Activated naive CD4-positive, alpha-beta T cell treated with anti-CD3 and anti-CD28 coated beads, Interleukin-2, amount 10 ng/mL, durations not matched to agents 7 days and 5 days (primary cell): Measurements from ENCODE around the gene CRACDL.
"Not testable (repeated sequence)": the region's sequence is repeated elsewhere in the genome, so short reads cannot be mapped to it uniquely, and the experiment has no call there.

Experiments
- CTCF ChIA-PET: fragments of 350-600 bp; sonication (Branson Sonifier 250); formaldehyde crosslinking; loops from one replicate; lab custom pipeline; 2021; ENCODE audit warnings: antibody characterized with exemption; lab: Charles Lee
- DNase-seq: peaks from one replicate; pipeline ENCODE4 v3.0.0-alpha.2; 2020
- H3K27ac Mint-ChIP-seq: one replicate; pipeline ENCODE4 v1.8.0; 2021; ENCODE audit warnings: mild to moderate bottlenecking, moderate library complexity, mixed read lengths
- H3K27me3 Mint-ChIP-seq: one replicate; pipeline ENCODE4 v1.8.0; 2021; ENCODE audit warnings: mild to moderate bottlenecking, mixed read lengths
- H3K36me3 Mint-ChIP-seq: one replicate; pipeline ENCODE4 v1.8.0; 2021; ENCODE audit warnings: mixed read lengths
- H3K4me1 Mint-ChIP-seq: one replicate; pipeline ENCODE4 v1.8.0; 2021; ENCODE audit warnings: mixed read lengths
- H3K4me3 Mint-ChIP-seq: one replicate; pipeline ENCODE4 v1.8.0; 2021; ENCODE audit warnings: mild to moderate bottlenecking, moderate library complexity, mixed read lengths
- H3K9me3 Mint-ChIP-seq: one replicate; pipeline ENCODE4 v1.8.0; 2021; ENCODE audit warnings: mixed read lengths

Gene CRACDL

DNA sequence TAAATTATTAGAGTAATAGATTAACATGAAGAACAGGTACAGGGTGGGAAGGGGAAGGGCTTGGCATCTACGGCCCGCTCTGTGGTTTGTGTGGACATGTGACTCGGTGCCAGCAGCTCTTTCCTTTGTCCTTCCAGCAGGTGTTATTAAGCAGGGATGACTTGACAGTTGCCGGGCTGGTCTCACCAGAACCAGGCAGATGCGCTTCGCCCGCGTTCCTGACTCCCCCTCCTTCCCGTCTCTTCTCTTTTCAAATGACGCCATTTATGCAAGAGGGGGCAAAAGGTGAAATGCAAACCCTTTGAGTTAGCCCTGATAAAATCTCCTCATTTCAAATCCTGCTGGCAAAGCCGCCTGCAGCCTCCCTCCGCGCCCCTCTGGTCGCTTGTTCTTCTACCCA lies 166.2 kb downstream of the CRACDL start:
- CTCF ChIA-PET, result interaction anchor here (5.6 kb wide), 1 partner anchor 39 kb away, joined by 38 read pairs; the partner anchor contains the start of gene MGAT4A
- Mint-ChIP-seq H3K27me3 (no peaks in the 10 kb centered on the region), H3K9me3 (no peaks in the 10 kb centered on the region), H3K27ac (peak overlapping the region; percentile 99), H3K4me1 (peaks cover 83% of the 10 kb centered on the region), H3K36me3 (peaks cover 22% of the 10 kb centered on the region), H3K4me3 (peak overlapping the region; percentile 86)
- peak; percentile 47 for DNase-seq

- peaks cover 24% of the 10 kb centered on the region for H3K36me3 Mint-ChIP-seq
- CTCF ChIA-PET, result interaction anchor here (5.6 kb wide), 1 partner anchor 38 kb away, joined by 38 read pairs; the partner anchor contains the start of gene MGAT4A
These were observed 166.9 kb downstream of the CRACDL start for GRCh38 chr2:98769114-98769476.

GRCh38 chr2:98768384-98769113 lies 167.5 kb downstream of the CRACDL start:
- Mint-ChIP-seq H3K4me3 (peak overlapping the region; percentile 31), H3K27ac (peak overlapping the region; percentile 70), H3K36me3 (peaks cover 24% of the 10 kb centered on the region), H3K9me3 (no peaks in the 10 kb centered on the region), H3K4me1 (peaks cover 86% of the 10 kb centered on the region), H3K27me3 (no peaks in the 10 kb centered on the region)
- CTCF ChIA-PET, result interaction anchor here (1.1 to 5.6 kb wide), 2 partner anchors 18 to 38 kb away, joined by 3 to 38 read pairs; partner anchors contain the start of gene MGAT4A
- no peak for DNase-seq

More at GRCh38 chr2:98769114-98769476, 166.9 kb downstream of the CRACDL start:
- H3K4me1 Mint-ChIP-seq, result peaks cover 86% of the 10 kb centered on the region
- DNase-seq, result no peak
- peak overlapping the region; percentile 31 for H3K4me3 Mint-ChIP-seq
- peak overlapping the region; percentile 70 for H3K27ac Mint-ChIP-seq
- no peaks in the 10 kb centered on the region for H3K27me3 Mint-ChIP-seq
- H3K9me3 Mint-ChIP-seq, result no peaks in the 10 kb centered on the region

GRCh38 chr2:98764499-98764898 lies 171.5 kb downstream of the CRACDL start:
- H3K4me1 Mint-ChIP-seq, result peaks cover 86% of the 10 kb centered on the region
- CTCF ChIA-PET, result no interaction called here
- H3K27ac Mint-ChIP-seq, result peak overlapping the region; percentile 4
- H3K4me3 Mint-ChIP-seq, result no peak overlapping the region
- H3K36me3 Mint-ChIP-seq, result peaks cover 37% of the 10 kb centered on the region
- DNase-seq, result no peak
- no peaks in the 10 kb centered on the region for H3K27me3 Mint-ChIP-seq
- no peaks in the 10 kb centered on the region for H3K9me3 Mint-ChIP-seq

GRCh38 chr2:98763209-98763951 lies 172.6 kb downstream of the CRACDL start:
- Mint-ChIP-seq H3K9me3 (no peaks in the 10 kb centered on the region), H3K27me3 (no peaks in the 10 kb centered on the region), H3K27ac (no peak overlapping the region), H3K4me3 (no peak overlapping the region), H3K4me1 (peaks cover 86% of the 10 kb centered on the region), H3K36me3 (peaks cover 34% of the 10 kb centered on the region)
- CTCF ChIA-PET, result no interaction called here
- no peak for DNase-seq

DNA sequence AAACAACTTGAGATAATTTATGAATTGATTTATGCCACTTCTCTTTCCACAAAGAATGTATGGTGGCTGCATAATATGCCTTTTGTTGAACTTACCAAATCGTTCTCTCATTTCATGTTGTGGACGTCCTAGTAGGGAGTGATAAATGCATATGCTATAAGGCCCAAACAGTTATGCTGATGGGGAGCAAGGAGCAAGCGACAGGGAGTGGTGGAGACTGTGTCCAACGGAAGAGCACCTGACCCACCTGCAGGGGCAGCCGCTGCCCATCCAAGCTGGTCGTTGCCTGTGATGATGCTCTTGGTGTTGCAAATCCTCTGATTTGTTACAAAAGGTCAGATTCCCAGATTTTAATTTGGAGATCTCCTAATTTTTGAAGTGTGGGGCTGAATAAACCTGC lies 174.1 kb downstream of the CRACDL start:
- Mint-ChIP-seq H3K4me3 (no peak overlapping the region), H3K27me3 (no peaks in the 10 kb centered on the region)

GRCh38 chr2:98761267-98761781 lies 174.7 kb downstream of the CRACDL start:
- no peaks in the 10 kb centered on the region for H3K9me3 Mint-ChIP-seq
- H3K4me3 Mint-ChIP-seq, result peak overlapping the region; percentile 8
- peaks cover 80% of the 10 kb centered on the region for H3K4me1 Mint-ChIP-seq
- no peaks in the 10 kb centered on the region for H3K27me3 Mint-ChIP-seq
- H3K27ac Mint-ChIP-seq, result peak overlapping the region; percentile 86
- peaks cover 25% of the 10 kb centered on the region for H3K36me3 Mint-ChIP-seq
- peak; percentile 76 for DNase-seq
- CTCF ChIA-PET, result no interaction called here

More for the DNA sequence above, 174.1 kb downstream of the CRACDL start:
- no peak for DNase-seq
- peaks cover 29% of the 10 kb centered on the region for H3K36me3 Mint-ChIP-seq
- H3K4me1 Mint-ChIP-seq, result peaks cover 86% of the 10 kb centered on the region
- peak overlapping the region; percentile 86 for H3K27ac Mint-ChIP-seq
- H3K9me3 Mint-ChIP-seq, result no peaks in the 10 kb centered on the region
- CTCF ChIA-PET, result no interaction called here

DNA sequence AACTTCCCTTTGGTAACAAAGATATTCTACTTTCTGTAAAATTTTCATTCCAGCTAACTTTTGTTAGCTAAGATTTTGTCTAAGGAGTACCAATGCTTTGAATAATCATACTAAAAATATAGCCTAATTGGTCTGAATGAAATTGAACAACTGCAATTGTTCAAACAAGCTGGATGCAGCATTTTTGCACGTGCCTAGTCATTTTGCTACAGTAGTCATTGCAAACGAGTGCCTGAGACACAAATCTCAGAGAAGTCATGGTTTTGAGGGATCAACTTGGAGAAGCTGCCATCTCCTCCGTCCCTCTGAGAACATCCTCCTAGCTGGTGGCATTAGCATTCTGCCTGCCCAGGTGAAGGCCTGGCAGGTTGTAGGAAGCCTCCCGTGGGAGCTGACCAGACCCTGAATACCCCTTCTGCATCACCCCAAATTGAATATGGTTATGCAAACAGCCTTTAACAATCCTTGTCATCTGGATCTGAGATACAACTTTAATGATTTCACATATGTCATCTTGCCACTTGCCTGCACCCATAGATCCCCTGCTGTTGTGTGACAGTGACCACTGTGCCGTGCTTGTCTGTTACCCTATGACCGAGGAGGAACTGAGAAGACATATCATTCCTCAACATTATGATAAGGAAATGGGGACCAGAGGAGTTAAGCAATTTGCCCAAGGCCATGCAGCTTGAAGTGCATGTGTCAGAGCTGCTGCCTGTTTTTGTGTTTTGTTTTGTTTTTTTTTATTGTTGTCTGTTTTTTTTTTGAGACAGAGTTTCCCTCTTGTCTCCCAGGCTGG lies 176.0 kb downstream of the CRACDL start:
- Mint-ChIP-seq H3K4me3 (no peak overlapping the region), H3K36me3 (peaks cover 20% of the 10 kb centered on the region), H3K4me1 (peaks cover 73% of the 10 kb centered on the region), H3K9me3 (no peaks in the 10 kb centered on the region), H3K27ac (peak overlapping the region; percentile 93), H3K27me3 (no peaks in the 10 kb centered on the region)
- CTCF ChIA-PET, result interaction anchor here (0.7 to 2.2 kb wide), 2 partner anchors 31 to 77 kb away, joined by 3 to 9 read pairs; no protein-coding TSS in a partner anchor
- no peak for DNase-seq

DNA sequence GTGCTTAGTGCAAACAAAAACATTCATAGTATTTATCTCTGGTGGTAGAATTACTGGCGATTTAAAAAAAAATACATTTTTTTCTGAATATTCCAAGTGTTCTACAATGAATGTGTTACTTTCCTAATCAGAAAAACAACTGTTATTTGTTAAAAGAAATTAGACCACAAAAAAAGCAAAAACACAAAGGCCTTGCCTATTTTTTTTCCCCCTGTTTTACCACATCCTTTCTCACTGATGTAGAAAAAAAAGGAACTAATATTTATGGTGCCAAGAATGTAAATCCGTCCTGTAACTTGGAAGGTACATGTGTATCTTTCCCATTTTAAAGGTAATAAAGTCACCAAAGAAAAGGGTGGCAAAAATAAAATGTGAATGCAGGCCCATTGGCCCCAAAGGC lies 176.7 kb downstream of the CRACDL start:
- CTCF ChIA-PET, result interaction anchor here (0.7 to 2.4 kb wide), 5 partner anchors 12 to 111 kb away, joined by 3 to 10 read pairs (median 7); no protein-coding TSS in a partner anchor
- peak overlapping the region; percentile 93 for H3K27ac Mint-ChIP-seq
- H3K27me3 Mint-ChIP-seq, result no peaks in the 10 kb centered on the region
- H3K4me1 Mint-ChIP-seq, result peaks cover 70% of the 10 kb centered on the region
- no peaks in the 10 kb centered on the region for H3K9me3 Mint-ChIP-seq
- H3K4me3 Mint-ChIP-seq, result no peak overlapping the region
- H3K36me3 Mint-ChIP-seq, result peaks cover 20% of the 10 kb centered on the region
- no peak for DNase-seq

DNA sequence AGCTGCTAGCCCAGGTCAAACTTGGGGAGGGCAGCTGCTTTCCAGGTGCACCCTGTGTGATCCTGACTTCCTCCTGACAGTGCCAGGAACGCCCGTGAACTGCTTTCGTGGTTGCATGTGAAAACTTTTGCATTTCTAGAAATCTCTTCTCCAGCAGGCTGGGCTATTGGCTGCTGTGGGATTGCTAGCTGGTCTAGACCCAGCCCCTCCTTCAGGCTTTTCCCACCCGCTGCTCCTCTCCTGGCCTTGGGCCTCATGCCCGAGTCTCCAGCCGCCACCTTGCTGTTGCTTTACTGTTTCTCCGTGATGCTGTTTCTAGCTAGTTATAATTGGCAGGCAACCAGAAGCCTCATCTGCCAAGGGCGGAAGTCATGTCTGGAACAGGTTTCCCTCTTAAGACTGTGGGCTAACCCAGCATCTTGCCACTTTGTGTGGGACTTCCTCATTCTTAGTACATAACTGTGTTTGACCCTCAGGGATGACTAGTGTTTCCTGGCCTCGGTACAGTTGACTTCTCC lies 178.1 kb downstream of the CRACDL start:
- peaks cover 23% of the 10 kb centered on the region for H3K36me3 Mint-ChIP-seq
- H3K4me3 Mint-ChIP-seq, result peak overlapping the region; percentile 62
- H3K9me3 Mint-ChIP-seq, result no peaks in the 10 kb centered on the region
- CTCF ChIA-PET, result interaction anchor here (0.7 to 2.4 kb wide), 8 partner anchors 13 to 109 kb away, joined by 3 to 10 read pairs (median 4); partner anchors contain the start of gene MGAT4A
- DNase-seq, result peak; percentile 71
- H3K27ac Mint-ChIP-seq, result peak overlapping the region; percentile 93
- H3K27me3 Mint-ChIP-seq, result no peaks in the 10 kb centered on the region
- H3K4me1 Mint-ChIP-seq, result peaks cover 59% of the 10 kb centered on the region

DNA sequence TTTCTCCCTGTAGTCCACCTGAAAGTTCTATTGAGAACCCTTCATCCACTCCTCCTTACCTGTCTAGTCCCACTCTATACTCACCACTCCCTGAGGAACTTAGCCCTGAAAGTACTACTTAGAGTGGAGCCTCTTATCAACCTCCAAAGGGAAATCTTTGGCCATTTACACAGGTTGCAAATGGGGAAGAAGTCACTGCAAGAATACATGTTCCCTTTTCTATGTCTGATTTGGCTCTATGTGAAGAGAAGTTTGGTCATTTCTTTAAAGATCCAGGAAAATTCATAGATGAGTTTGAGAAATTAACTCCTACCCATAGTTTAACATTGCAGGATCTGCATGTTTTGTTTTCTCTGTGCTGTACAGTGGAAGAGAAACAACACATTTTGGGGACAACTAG lies 182.2 kb downstream of the CRACDL start:
- no peaks in the 10 kb centered on the region for H3K27me3 Mint-ChIP-seq
- H3K27ac Mint-ChIP-seq, result no peak overlapping the region
- H3K4me3 Mint-ChIP-seq, result no peak overlapping the region
- CTCF ChIA-PET, result no interaction called here
- H3K4me1 Mint-ChIP-seq, result peaks cover 24% of the 10 kb centered on the region
- peaks cover 9% of the 10 kb centered on the region for H3K36me3 Mint-ChIP-seq
- DNase-seq, result no peak
- no peaks in the 10 kb centered on the region for H3K9me3 Mint-ChIP-seq

GRCh38 chr2:98752711-98753110 lies 183.3 kb downstream of the CRACDL start:
- not testable (repeated sequence) for H3K27ac Mint-ChIP-seq, H3K9me3 Mint-ChIP-seq, H3K4me3 Mint-ChIP-seq, H3K27me3 Mint-ChIP-seq, DNase-seq, H3K36me3 Mint-ChIP-seq
- CTCF ChIA-PET, result interaction anchor here (0.6 to 0.9 kb wide), 2 partner anchors 17 to 85 kb away, joined by 3 to 4 read pairs; no protein-coding TSS in a partner anchor
- H3K4me1 Mint-ChIP-seq, result peaks cover 23% of the 10 kb centered on the region

DNA sequence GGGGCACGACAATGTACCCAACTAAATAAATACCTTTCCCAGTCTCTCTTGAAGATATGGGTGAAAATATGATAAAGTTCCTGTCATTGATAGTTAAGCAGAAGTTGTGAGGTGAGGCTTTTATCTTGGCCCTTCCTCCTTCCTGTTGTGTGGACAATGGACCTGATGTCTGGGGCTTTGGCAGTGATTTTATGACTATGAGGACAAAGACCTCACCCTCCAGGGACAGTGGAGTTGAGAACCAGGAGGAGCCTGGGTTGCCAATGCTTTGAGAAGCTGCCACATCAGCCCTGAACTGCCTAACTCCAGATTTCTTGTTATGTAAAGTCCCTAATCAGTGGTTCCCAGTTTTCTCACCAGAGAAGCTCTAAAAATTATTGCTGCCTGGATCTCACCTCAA lies 184.3 kb downstream of the CRACDL start:
- peaks cover 6% of the 10 kb centered on the region for H3K36me3 Mint-ChIP-seq
- no peak for DNase-seq
- peaks cover 20% of the 10 kb centered on the region for H3K4me1 Mint-ChIP-seq
- no peaks in the 10 kb centered on the region for H3K27me3 Mint-ChIP-seq
- CTCF ChIA-PET, result interaction anchor here (0.9 kb wide), 1 partner anchor 16 kb away, joined by 4 read pairs; no protein-coding TSS in a partner anchor
- H3K9me3 Mint-ChIP-seq, result no peaks in the 10 kb centered on the region
- no peak overlapping the region for H3K4me3 Mint-ChIP-seq
- no peak overlapping the region for H3K27ac Mint-ChIP-seq
